Osteocyte (in vitro differentiated cells): ENCODE data around the gene SCAMP3. TPM values are rescaled to one million over a fixed set of nuclear protein-coding genes. Genes with fewer than 3 reads are reported as not detected.
A peak's percentile ranks its signal among the peaks of the same experiment; 100 is the strongest.
"Not testable (repeated sequence)": the region's sequence is repeated elsewhere in the genome, so short reads cannot be mapped to it uniquely, and the experiment has no call there.

Experiments used
- DNase-seq: peaks from one replicate; pipeline ENCODE4 v3.0.0; 2021; ENCODE audit warnings: mixed read lengths; ENCODE audit not compliant: unreplicated experiment; ENCODE audit errors: extremely low spot score
- H3K27ac Mint-ChIP-seq: one replicate; pipeline ENCODE4 v1.8.0; 2021; ENCODE audit warnings: mild to moderate bottlenecking, mixed read lengths; ENCODE audit not compliant: unreplicated experiment
- H3K27me3 Mint-ChIP-seq: one replicate; pipeline ENCODE4 v1.8.0; 2021; ENCODE audit warnings: mixed read lengths; ENCODE audit not compliant: unreplicated experiment
- H3K36me3 Mint-ChIP-seq: one replicate; pipeline ENCODE4 v1.8.0; 2021; ENCODE audit warnings: mixed read lengths; ENCODE audit not compliant: unreplicated experiment
- H3K4me1 Mint-ChIP-seq: one replicate; pipeline ENCODE4 v1.8.0; 2021; ENCODE audit warnings: mixed read lengths; ENCODE audit not compliant: unreplicated experiment
- H3K4me3 Mint-ChIP-seq: one replicate; pipeline ENCODE4 v1.8.0; 2021; ENCODE audit warnings: mild to moderate bottlenecking, moderate library complexity, mixed read lengths; ENCODE audit not compliant: unreplicated experiment
- H3K9me3 Mint-ChIP-seq: one replicate; pipeline ENCODE4 v1.8.0; 2021; ENCODE audit warnings: mixed read lengths; ENCODE audit not compliant: unreplicated experiment
- total RNA-seq: library from RNA; stranded (reverse); gene quantifications from 2 replicates; pipeline ENCODE4 v1.2.1, GENCODE V29; 2021
- TF ChIP-seq, protein P1 (sequence below): fragments of 200-600 bp; sonication (generic); IDR thresholded peaks from 2 replicates; pipeline ENCODE4 v1.5.0; 2021; ENCODE audit warnings: antibody characterized with exemption, mild to moderate bottlenecking, moderate library complexity

The SCAMP3 gene
- total RNA-seq, 1 donor from 2014 or later = 73.7 TPM

DNA sequence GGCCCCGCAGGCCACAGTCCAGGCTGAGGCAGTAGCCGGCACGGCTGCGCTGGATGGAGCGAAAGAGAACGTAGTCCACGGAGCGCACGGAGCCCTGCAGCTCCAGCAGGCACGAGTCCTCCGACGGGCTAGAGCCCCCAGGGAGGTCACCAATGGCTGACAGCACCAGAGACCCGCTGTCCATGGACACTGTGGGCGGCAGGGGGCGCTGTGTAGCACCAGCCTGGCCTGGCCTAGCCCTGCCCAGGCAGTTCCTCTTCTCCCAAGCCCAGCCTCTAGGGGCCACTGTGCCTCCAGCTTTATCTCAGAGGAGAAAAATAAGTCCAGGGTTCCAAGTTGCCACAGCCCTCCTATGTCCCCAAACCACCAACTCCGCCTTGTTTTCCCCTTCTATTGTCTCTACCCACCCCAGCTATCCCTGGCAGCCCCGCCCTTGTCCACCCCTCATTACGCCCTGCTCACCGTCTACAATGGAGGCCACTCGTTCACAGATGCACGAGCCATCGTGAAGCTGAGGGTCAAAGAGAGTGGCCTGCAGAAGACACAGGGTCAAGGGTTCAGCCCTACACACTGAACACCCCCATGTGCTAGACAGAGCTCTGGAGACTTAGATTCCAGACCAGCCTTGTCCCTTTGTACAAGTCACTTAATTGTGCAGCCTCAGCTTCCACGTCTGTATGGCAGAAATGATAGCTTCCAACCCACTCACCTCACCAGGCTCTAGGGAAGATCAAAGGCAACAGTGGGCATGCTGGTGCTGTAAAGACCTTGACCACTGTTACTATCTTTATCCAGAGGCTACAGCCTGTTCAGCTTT is 11.3 kb downstream of the SCAMP3 start:
- peaks cover 7% of the 10 kb centered on the region for H3K36me3 Mint-ChIP-seq
- H3K4me1 Mint-ChIP-seq = peaks cover 26% of the 10 kb centered on the region
- no peaks in the 10 kb centered on the region for H3K27me3 Mint-ChIP-seq
- peak overlapping the region; percentile 50 for H3K27ac Mint-ChIP-seq
- no peak overlapping the region for H3K4me3 Mint-ChIP-seq
- no peaks in the 10 kb centered on the region for H3K9me3 Mint-ChIP-seq
- TF ChIP-seq, protein P1, sequence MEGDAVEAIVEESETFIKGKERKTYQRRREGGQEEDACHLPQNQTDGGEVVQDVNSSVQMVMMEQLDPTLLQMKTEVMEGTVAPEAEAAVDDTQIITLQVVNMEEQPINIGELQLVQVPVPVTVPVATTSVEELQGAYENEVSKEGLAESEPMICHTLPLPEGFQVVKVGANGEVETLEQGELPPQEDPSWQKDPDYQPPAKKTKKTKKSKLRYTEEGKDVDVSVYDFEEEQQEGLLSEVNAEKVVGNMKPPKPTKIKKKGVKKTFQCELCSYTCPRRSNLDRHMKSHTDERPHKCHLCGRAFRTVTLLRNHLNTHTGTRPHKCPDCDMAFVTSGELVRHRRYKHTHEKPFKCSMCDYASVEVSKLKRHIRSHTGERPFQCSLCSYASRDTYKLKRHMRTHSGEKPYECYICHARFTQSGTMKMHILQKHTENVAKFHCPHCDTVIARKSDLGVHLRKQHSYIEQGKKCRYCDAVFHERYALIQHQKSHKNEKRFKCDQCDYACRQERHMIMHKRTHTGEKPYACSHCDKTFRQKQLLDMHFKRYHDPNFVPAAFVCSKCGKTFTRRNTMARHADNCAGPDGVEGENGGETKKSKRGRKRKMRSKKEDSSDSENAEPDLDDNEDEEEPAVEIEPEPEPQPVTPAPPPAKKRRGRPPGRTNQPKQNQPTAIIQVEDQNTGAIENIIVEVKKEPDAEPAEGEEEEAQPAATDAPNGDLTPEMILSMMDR = no peak
- peak; percentile 98 for DNase-seq

DNA sequence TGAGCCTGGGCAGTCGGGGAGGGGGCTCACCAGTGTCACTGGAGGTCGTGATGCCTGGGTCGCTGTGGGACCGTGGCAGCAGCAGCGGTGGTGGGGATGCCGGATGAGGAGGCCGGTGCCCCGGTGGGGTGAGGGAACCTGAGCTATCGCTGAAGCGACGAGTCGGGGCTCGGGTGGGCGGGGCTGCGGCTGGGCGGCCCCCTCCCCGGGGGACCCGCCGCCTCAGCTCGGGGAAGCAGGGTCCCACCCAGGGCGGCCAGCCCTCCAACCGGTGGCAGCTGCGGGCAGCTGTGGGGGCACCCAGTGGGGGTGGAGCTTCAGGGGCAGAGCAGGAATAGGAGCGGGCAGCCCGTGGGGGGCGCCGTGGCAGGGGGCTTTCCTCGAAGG is 11.9 kb downstream of the SCAMP3 start:
- peaks cover 7% of the 10 kb centered on the region for H3K36me3 Mint-ChIP-seq
- no peaks in the 10 kb centered on the region for H3K9me3 Mint-ChIP-seq
- peaks cover 23% of the 10 kb centered on the region for H3K4me1 Mint-ChIP-seq
- DNase-seq = no peak
- H3K4me3 Mint-ChIP-seq = no peak overlapping the region
- H3K27me3 Mint-ChIP-seq = no peaks in the 10 kb centered on the region
- TF ChIP-seq, protein P1 = no peak
- no peak overlapping the region for H3K27ac Mint-ChIP-seq

- Mint-ChIP-seq H3K4me3 (no peak overlapping the region), H3K4me1 (peaks cover 24% of the 10 kb centered on the region), H3K27ac (no peak overlapping the region), H3K27me3 (no peaks in the 10 kb centered on the region), H3K9me3 (no peaks in the 10 kb centered on the region), H3K36me3 (peaks cover 7% of the 10 kb centered on the region)
- TF ChIP-seq, protein P1 = no peak
- no peak for DNase-seq
Observed at GRCh38 chr1:155247667-155248553, 14.2 kb downstream of the SCAMP3 start.

DNA sequence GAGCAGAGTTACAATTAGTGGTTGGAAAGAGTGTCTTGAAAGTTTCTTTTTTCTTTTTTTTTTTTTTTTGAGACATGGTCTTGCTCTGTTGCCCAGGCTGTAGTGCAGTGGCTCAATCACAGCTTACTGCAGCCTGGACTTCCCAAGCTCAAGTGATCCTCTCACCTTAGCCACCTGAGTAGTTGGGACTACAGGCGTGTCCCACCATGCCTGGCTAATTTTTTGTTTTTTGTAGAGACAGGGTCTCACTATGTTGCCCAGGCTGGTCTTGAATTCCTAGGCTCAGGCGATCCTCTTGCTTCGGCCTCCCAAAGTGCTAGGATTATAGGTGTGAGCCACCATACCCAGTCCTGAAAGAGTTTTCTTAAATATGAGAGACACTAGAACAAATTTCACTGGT is 15.4 kb downstream of the SCAMP3 start:
- DNase-seq, H3K27ac Mint-ChIP-seq, H3K27me3 Mint-ChIP-seq, H3K36me3 Mint-ChIP-seq, H3K9me3 Mint-ChIP-seq, H3K4me3 Mint-ChIP-seq: not testable (repeated sequence)
- peaks cover 24% of the 10 kb centered on the region for H3K4me1 Mint-ChIP-seq

- no peaks in the 10 kb centered on the region for H3K9me3 Mint-ChIP-seq
- TF ChIP-seq, protein P1 = no peak
- H3K4me1 Mint-ChIP-seq = peaks cover 35% of the 10 kb centered on the region
- DNase-seq = no peak
- peak overlapping the region; percentile 72 for H3K4me3 Mint-ChIP-seq
- H3K27ac Mint-ChIP-seq = peak overlapping the region; percentile 80
- no peaks in the 10 kb centered on the region for H3K27me3 Mint-ChIP-seq
- H3K36me3 Mint-ChIP-seq = peaks cover 7% of the 10 kb centered on the region
Observed at GRCh38 chr1:155245163-155245524, 17.0 kb downstream of the SCAMP3 start.
